HG03521 (cell line): Measurements from ENCODE around the gene TMEM151B.
"Not testable (repeated sequence)": the region's sequence is repeated elsewhere in the genome, so short reads cannot be mapped to it uniquely, and the experiment has no call there.

Experiments used
- ATAC-seq: cut with Tn5 transposase; IDR thresholded peaks from one replicate; pipeline ENCODE4 v1.9.1; 2021; ENCODE audit warnings: mild to moderate bottlenecking, moderate library complexity; ENCODE audit not compliant: unreplicated experiment

TMEM151B gene

GRCh38 chr6:44301782-44302564 lies 31.7 kb downstream of the TMEM151B start:
- no peak for ATAC-seq

GRCh38 chr6:44302856-44303255 lies 32.6 kb downstream of the TMEM151B start:
- ATAC-seq = no peak

GRCh38 chr6:44303842-44304241 lies 33.6 kb downstream of the TMEM151B start:
- ATAC-seq = no peak

- ATAC-seq = no peak
Measured at GRCh38 chr6:44304282-44305199, 34.3 kb downstream of the TMEM151B start.

- ATAC-seq = no peak
Measured at GRCh38 chr6:44305200-44305725, 35.0 kb downstream of the TMEM151B start.

GRCh38 chr6:44306710-44307109 lies 36.5 kb downstream of the TMEM151B start:
- ATAC-seq = no peak

GRCh38 chr6:44307217-44307616 lies 37.0 kb downstream of the TMEM151B start:
- ATAC-seq = no peak

- ATAC-seq = no peak
Measured at GRCh38 chr6:44309092-44309491, 38.8 kb downstream of the TMEM151B start.

- no peak for ATAC-seq
Measured at GRCh38 chr6:44309631-44310030, 39.4 kb downstream of the TMEM151B start.

GRCh38 chr6:44310241-44310640 lies 40.0 kb downstream of the TMEM151B start:
- no peak for ATAC-seq

- ATAC-seq = no peak
Measured at GRCh38 chr6:44311304-44311703, 41.1 kb downstream of the TMEM151B start.

- no peak for ATAC-seq
Measured at GRCh38 chr6:44311767-44312166, 41.5 kb downstream of the TMEM151B start.

- peak; percentile 84 for ATAC-seq
Measured at GRCh38 chr6:44312901-44313788, 42.9 kb downstream of the TMEM151B start, which contains the start of gene AARS2. TSS of gene AARS2 (minus strand) at chr6:44313347. CDS start at chr6:44313323, 24 bp downstream.

- ATAC-seq = not testable (repeated sequence)
Measured at GRCh38 chr6:44314657-44315056, 44.4 kb downstream of the TMEM151B start.

- ATAC-seq = no peak
Measured at GRCh38 chr6:44315516-44315915, 45.3 kb downstream of the TMEM151B start.

GRCh38 chr6:44315951-44316350 lies 45.7 kb downstream of the TMEM151B start:
- no peak for ATAC-seq

- ATAC-seq = no peak
Measured at GRCh38 chr6:44316481-44316880, 46.2 kb downstream of the TMEM151B start.

GRCh38 chr6:44317136-44317631 lies 46.9 kb downstream of the TMEM151B start:
- ATAC-seq = not testable (repeated sequence)

- no peak for ATAC-seq
Measured at GRCh38 chr6:44321210-44321609, 51.0 kb downstream of the TMEM151B start.

- no peak for ATAC-seq
Measured at GRCh38 chr6:44327096-44327495, 56.8 kb downstream of the TMEM151B start.
